NCI-H1105 treated with DMSO at 0.1 percent for 48 hours (cell line): ENCODE measurements around the gene STRADB.
"Not testable (repeated sequence)": the region's sequence is repeated elsewhere in the genome, so short reads cannot be mapped to it uniquely, and the experiment has no call there.

ENCODE experiments used
- DNase-seq: peaks from one replicate; lab custom pipeline; 2025; lab: John Stamatoyannopoulos, UW

The STRADB gene

DNA sequence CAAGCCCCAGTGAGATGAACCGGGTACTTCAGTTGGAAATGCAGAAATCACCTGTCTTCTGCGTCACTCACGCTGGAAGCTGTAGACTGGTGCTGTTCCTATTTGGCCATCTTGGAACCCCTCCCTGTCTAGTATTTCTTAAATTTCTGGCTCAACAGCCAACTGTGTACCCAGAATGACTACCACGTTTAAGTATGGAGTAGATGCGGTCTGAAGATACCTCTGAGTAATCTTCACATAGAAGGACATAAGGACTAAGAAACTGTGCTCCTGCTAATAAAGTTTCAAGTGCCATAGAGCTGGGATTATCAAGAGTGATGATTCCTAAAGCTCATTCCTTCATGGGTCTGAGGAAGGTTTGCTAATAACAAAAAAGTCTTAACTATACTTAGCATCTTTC is 20.7 kb upstream of the STRADB start:
- DNase-seq: no peak

GRCh38 chr2:201432038-201432620 is 19.4 kb upstream of the STRADB start:
- no peak for DNase-seq

GRCh38 chr2:201432621-201433393 is 18.7 kb upstream of the STRADB start:
- DNase-seq: no peak

GRCh38 chr2:201433394-201433995 is 18.0 kb upstream of the STRADB start:
- DNase-seq: no peak

DNA sequence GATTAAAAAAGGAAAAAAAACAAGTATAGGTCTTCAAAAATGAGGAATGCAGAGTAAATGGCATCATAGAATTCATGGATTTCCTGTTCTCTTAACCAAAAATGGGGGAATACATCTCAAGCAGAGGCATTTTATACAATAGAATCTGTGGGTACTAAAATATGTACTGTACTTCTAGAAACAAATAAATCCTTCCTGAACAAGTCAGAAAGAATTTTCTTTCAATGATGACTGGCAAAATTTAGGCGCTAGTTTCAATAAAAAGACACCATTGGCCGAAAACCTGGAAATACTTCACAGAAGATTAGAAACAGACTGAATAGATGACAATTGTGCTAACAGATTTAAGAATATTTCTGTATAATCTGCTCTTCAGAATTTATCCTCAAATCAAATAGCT is 15.4 kb upstream of the STRADB start:
- no peak for DNase-seq

- not testable (repeated sequence) for DNase-seq
Observed at GRCh38 chr2:201439336-201439922, 12.1 kb upstream of the STRADB start.

GRCh38 chr2:201440182-201440581 is 11.4 kb upstream of the STRADB start:
- DNase-seq: peak; percentile 84

GRCh38 chr2:201441409-201441808 is 10.1 kb upstream of the STRADB start:
- no peak for DNase-seq

- no peak for DNase-seq
Observed at GRCh38 chr2:201444746-201445465, 6.6 kb upstream of the STRADB start.

DNA sequence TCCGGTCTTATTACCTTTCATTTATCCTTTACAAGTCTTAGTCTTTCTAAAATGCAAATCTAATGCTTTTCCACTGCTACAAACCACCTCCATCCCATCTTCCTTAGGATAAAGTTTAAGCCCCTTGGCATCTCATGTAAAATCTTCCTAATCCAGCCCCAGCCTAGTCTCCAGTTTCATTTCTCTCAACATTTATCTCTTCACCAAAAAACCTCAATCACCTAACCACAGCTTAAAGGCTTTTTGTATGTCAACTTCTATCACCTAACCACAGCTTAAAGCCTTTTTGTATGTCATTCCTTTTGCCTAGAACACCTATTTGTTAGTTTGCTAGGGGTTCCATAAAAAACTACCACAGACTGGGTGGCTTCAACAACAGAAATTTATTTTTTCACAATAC is 4.5 kb upstream of the STRADB start:
- DNase-seq: no peak

DNA sequence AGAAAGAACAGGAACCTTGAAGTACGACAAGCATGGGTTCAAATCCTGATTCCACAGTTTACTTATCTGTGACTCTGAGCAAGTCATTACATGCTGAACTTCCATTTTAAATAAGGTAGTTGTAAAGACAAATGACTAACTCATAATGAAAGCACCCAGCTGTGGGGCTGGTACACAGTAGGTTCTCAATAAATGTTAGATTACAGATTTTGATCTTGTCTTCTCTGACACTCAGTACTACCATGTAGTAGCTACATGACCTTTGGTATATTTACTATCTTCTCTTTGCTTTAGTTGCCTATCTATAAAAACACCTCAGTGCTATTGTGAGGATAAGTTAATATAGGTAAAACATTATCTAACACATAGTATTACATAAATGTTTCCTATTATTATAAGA is 3.5 kb upstream of the STRADB start:
- DNase-seq: no peak

GRCh38 chr2:201448701-201449100 is 2.8 kb upstream of the STRADB start:
- DNase-seq: no peak

- peak; percentile 49 for DNase-seq
Observed at GRCh38 chr2:201450954-201451291, 617 bp upstream of the STRADB start.

DNA sequence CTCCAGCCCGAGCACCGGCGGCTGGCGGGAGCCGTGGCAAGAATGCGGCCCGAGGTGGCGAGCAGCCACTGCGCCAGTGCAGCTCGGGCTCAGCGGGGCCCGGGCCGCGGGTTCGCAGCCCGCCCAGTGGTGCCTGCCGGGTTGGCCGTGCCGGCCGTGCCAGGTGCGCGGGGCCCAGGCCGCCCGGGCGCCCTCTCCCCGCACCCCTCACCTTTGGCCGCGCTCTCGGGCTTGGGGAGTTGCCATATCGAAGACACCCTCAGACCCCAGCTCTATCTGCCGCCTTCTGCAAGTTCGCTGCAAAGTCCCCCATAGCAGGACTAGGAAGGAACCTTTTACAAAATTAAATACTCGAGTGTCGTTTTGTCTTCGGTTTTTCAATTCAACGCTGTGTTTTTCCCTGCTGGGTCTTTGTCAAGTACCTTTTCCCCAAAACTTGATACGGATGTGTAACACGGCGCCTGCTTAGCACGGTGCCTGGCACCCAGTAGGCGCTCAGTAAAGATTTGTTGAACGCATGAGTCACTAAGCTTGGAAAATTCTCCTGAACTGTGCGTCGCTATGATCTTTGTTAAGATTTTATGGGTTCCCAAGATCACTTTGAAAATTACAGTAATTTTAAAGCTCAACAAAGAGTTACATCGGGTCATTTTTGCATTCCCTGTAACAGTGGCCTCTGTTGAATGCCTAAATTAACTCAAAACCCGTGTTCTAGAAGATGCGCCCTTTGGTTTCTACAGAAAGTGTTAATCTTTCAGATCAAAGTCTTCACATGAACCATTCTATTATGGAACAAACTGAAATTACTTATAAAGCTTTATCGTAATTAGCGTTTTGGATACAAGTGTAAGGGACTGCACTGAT is 750 bp downstream of the STRADB start:
- no peak for DNase-seq

GRCh38 chr2:201452922-201453643 is 1.5 kb downstream of the STRADB start:
- DNase-seq: no peak

DNA sequence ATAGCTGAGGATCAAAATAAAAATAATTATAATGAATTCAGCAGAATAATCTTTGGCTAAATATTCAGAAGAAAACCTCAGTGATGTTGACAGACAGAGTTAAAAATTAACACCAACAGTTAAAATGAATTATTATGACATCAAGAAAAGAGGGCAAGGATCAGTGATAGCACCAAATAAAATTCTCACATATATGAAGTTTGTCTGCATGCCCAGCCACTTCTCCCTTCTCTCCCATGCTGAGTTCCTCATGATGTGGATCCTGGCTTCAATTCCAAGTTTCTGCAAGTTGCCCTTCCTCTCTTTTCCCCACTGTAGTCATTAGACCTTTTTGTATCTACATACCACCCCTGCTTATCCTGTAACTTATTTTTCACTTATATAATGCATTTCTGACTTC is 6.8 kb downstream of the STRADB start:
- no peak for DNase-seq

DNA sequence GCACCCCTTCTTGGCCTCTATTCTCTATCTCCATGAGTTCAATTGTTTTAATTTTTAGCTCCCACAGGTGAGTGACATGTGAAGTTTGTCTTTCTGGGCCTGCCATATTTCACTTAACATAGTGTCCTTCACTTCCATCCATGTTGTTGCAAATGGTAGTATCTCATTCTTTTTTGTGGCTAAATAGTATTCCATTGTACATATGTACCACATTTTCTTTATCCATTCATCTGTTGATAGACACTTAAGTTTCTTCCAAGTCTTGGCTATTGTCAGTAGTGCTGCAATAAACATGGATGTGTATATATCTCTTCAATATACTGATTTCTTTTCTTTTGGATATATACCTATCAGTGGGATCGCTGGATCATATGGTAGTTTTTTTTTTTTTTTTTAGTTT is 9.0 kb downstream of the STRADB start:
- DNase-seq: no peak

- no peak for DNase-seq
Observed at GRCh38 chr2:201464547-201464946, 13.0 kb downstream of the STRADB start.

- DNase-seq: no peak
Observed at GRCh38 chr2:201465524-201465971, 14.0 kb downstream of the STRADB start.

- no peak for DNase-seq
Observed at GRCh38 chr2:201466050-201466675, 14.6 kb downstream of the STRADB start.
